Loucy (cell line): ENCODE results near the gene PCBD2.

Experiments
- H2AFZ ChIP-seq: fragments of 200-600 bp; sonication (generic); 2 replicates; pipeline ENCODE4 v1.6.0; 2016; ENCODE audit warnings: antibody characterized with exemption, mild to moderate bottlenecking, low read length, moderate library complexity
- H3F3A ChIP-seq: fragments of 200-600 bp; 2 replicates; pipeline ENCODE4 v1.6.0; 2016; ENCODE audit warnings: antibody characterized with exemption, low read depth, mild to moderate bottlenecking
- H3K27me3 ChIP-seq: fragments of 200-600 bp; sonication (generic); 2 replicates; pipeline ENCODE4 v1.6.1; 2014; ENCODE audit warnings: low read length, mild to moderate bottlenecking; ENCODE audit not compliant: insufficient read depth, poor library complexity, severe bottlenecking
- H3K36me3 ChIP-seq: fragments of 200-600 bp; sonication (generic); 2 replicates; pipeline ENCODE4 v1.6.1; 2016; ENCODE audit warnings: low read length; ENCODE audit not compliant: insufficient read depth
- H3K4me1 ChIP-seq: fragments of 200-600 bp; sonication (generic); 2 replicates; pipeline ENCODE4 v1.5.1; 2014; ENCODE audit warnings: low read length, mild to moderate bottlenecking; ENCODE audit not compliant: insufficient read depth, poor library complexity, severe bottlenecking
- H3K4me2 ChIP-seq: fragments of 200-600 bp; sonication (generic); 2 replicates; pipeline ENCODE4 v1.6.0; 2014; ENCODE audit warnings: antibody characterized with exemption, low read length, low read depth, mild to moderate bottlenecking; ENCODE audit not compliant: poor library complexity, severe bottlenecking
- H3K4me3 ChIP-seq: fragments of 200-600 bp; sonication (generic); 2 replicates; pipeline ENCODE4 v1.5.1; 2014; ENCODE audit warnings: low read length, mild to moderate bottlenecking, mixed read lengths; ENCODE audit not compliant: poor library complexity, severe bottlenecking
- H3K79me2 ChIP-seq: fragments of 200-600 bp; sonication (generic); 2 replicates; pipeline ENCODE4 v1.6.1; 2014; ENCODE audit warnings: low read length; ENCODE audit not compliant: insufficient read depth
- H3K9ac ChIP-seq: fragments of 200-600 bp; sonication (generic); 2 replicates; pipeline ENCODE4 v1.6.0; 2014; ENCODE audit warnings: mild to moderate bottlenecking, low read depth, low read length, moderate library complexity; ENCODE audit not compliant: poor library complexity, severe bottlenecking
- H3K9me2 ChIP-seq: fragments of 200-600 bp; sonication (generic); replicated peaks from 2 replicates; pipeline ENCODE4 v1.6.1; 2016; ENCODE audit warnings: low read depth, low read length, mixed read lengths
- H3K9me3 ChIP-seq: fragments of 200-600 bp; sonication (generic); 2 replicates; pipeline ENCODE4 v1.6.1; 2014; ENCODE audit warnings: mild to moderate bottlenecking, antibody characterized with exemption, low read length, low read depth; ENCODE audit not compliant: insufficient read depth
- H4K20me1 ChIP-seq: fragments of 200-600 bp; sonication (generic); 2 replicates; pipeline ENCODE4 v1.6.0; 2014; ENCODE audit warnings: antibody characterized with exemption, low read length, mild to moderate bottlenecking; ENCODE audit not compliant: insufficient read depth, poor library complexity, severe bottlenecking
- EZH2phosphoT487 ChIP-seq: fragments of 200-600 bp; IDR thresholded peaks from 2 replicates; pipeline ENCODE4 v1.6.1; 2018; ENCODE audit warnings: antibody characterized with exemption, mild to moderate bottlenecking, moderate library complexity, borderline replicate concordance
- TF ChIP-seq, protein P1 (sequence below): fragments of 200-600 bp; sonication (generic); conservative IDR thresholded peaks from 2 replicates; pipeline ENCODE4 v1.5.1; 2014; ENCODE audit warnings: mild to moderate bottlenecking, antibody characterized with exemption, low read length

The PCBD2 gene

GRCh38 chr5:134873494-134873893, 31.4 kb upstream of the PCBD2 start:
- Histone ChIP-seq H3K4me1 (peaks cover 6% of the 10 kb centered on the region), H3K36me3 (no peaks in the 10 kb centered on the region), H3K79me2 (peaks cover 30% of the 10 kb centered on the region), H3K4me3 (peak overlapping the region; percentile 90), H4K20me1 (no peaks in the 10 kb centered on the region), H3F3A (no peaks in the 10 kb centered on the region), H2AFZ (peak overlapping the region; percentile 96), H3K4me2 (peak overlapping the region; percentile 94), H3K9me2 (no peaks in the 10 kb centered on the region), H3K9ac (peak overlapping the region; percentile 84), H3K9me3 (no peaks in the 10 kb centered on the region), H3K27me3 (no peaks in the 10 kb centered on the region)
- TF ChIP-seq, protein P1, sequence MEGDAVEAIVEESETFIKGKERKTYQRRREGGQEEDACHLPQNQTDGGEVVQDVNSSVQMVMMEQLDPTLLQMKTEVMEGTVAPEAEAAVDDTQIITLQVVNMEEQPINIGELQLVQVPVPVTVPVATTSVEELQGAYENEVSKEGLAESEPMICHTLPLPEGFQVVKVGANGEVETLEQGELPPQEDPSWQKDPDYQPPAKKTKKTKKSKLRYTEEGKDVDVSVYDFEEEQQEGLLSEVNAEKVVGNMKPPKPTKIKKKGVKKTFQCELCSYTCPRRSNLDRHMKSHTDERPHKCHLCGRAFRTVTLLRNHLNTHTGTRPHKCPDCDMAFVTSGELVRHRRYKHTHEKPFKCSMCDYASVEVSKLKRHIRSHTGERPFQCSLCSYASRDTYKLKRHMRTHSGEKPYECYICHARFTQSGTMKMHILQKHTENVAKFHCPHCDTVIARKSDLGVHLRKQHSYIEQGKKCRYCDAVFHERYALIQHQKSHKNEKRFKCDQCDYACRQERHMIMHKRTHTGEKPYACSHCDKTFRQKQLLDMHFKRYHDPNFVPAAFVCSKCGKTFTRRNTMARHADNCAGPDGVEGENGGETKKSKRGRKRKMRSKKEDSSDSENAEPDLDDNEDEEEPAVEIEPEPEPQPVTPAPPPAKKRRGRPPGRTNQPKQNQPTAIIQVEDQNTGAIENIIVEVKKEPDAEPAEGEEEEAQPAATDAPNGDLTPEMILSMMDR, result no peak
- no peak for TF ChIP-seq EZH2phosphoT487

DNA sequence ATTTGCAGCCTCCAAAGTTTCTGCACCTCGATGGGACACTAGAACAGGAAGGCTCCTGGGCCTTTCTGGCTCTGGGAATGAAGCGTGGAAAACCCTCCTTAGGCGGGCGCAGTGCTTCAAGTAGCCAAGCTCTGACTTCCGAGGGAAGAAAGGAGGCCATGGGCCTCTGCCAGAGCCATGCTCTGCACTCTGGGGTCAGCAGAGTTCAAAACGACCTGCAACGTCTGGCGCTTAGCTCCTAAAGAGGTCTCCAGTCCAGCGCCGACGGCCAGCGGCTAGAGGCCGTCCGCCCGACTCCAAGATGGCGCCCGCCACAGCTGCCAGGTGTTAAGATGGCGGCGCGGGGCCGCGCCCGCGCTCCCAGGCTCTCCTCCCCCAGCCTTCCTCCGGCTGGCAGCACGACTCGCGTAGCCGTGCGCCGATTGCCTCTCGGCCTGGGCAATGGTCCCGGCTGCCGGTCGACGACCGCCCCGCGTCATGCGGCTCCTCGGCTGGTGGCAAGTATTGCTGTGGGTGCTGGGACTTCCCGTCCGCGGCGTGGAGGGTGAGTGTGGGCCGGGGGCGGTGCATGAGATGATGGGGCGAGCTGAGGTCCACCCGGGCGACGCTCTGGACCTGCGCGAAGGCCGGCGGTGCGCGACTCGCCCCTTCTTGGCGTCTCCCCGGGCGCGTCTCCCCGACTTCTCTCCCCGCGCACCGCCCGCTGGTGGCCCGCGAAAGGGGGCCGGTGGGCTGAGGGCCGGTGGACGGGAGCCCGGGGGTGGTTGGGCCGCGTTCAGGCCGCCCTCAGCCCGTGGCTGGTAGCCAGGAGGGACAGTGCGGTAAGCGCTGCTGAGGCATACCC, 30.7 kb upstream of the PCBD2 start, which contains the start of gene TXNDC15:
Gene TXNDC15, plus strand, starts transcription at position 385 of the 844 bp plus-strand sequence. Its CDS starts 57 bp downstream, at position 442.
- Histone ChIP-seq H3K27me3 (no peaks in the 10 kb centered on the region), H3K9me3 (no peaks in the 10 kb centered on the region), H3K36me3 (no peaks in the 10 kb centered on the region), H4K20me1 (no peaks in the 10 kb centered on the region), H3F3A (no peaks in the 10 kb centered on the region), H3K79me2 (peaks cover 30% of the 10 kb centered on the region), H2AFZ (peak within 1 kb of the TSS; percentile 96), H3K9ac (peak within 1 kb of the TSS; percentile 84), H3K4me1 (peaks cover 6% of the 10 kb centered on the region), H3K4me3 (peak within 1 kb of the TSS; percentile 90), H3K9me2 (no peaks in the 10 kb centered on the region), H3K4me2 (peak within 1 kb of the TSS; percentile 94)
- no peak for TF ChIP-seq EZH2phosphoT487
- TF ChIP-seq, protein P1, result no peak

- TF ChIP-seq, protein P1, result no peak
- TF ChIP-seq EZH2phosphoT487, result no peak
- H3K27me3 ChIP-seq, result no peaks in the 10 kb centered on the region
- peak overlapping the region; percentile 94 for H3K4me2 ChIP-seq
- no peaks in the 10 kb centered on the region for H3F3A ChIP-seq
- peaks cover 30% of the 10 kb centered on the region for H3K79me2 ChIP-seq
- no peaks in the 10 kb centered on the region for H3K9me2 ChIP-seq
- H4K20me1 ChIP-seq, result no peaks in the 10 kb centered on the region
- H3K4me3 ChIP-seq, result peak overlapping the region; percentile 90
- no peaks in the 10 kb centered on the region for H3K9me3 ChIP-seq
- H2AFZ ChIP-seq, result peak overlapping the region; percentile 96
- peaks cover 6% of the 10 kb centered on the region for H3K4me1 ChIP-seq
- peak overlapping the region; percentile 84 for H3K9ac ChIP-seq
- H3K36me3 ChIP-seq, result no peaks in the 10 kb centered on the region
Measured at GRCh38 chr5:134874831-134875655, 29.9 kb upstream of the PCBD2 start.
